ENCODE data around the gene SERPING1.

Gene SERPING1

GRCh38 chr11:57638811-57639320 is 41.4 kb downstream of the SERPING1 start:
- Histone ChIP-seq H3K79me2 (ENCODE audit: low read length) (no peaks in the 10 kb centered on the region), H3K9ac (ENCODE audit: low read length) (peak overlapping the region; percentile 67; the same call in 1 of the 2 replicates), H3K27ac (ENCODE audit: low read length) (no peak overlapping the region), H2AFZ (ENCODE audit: low read length) (peak overlapping the region; percentile 97), H3K27me3 (replicated peaks; ENCODE audit: insufficient read depth, low read length) (no peaks in the 10 kb centered on the region), H3K36me3 (replicated peaks; ENCODE audit: insufficient read depth, low read length) (no peaks in the 10 kb centered on the region), H3K9me3 (replicated peaks; ENCODE audit: insufficient read depth, low read length) (no peaks in the 10 kb centered on the region), H3K4me1 (ENCODE audit: low read length) (peaks cover 3% of the 10 kb centered on the region; the same call in 1 of the 2 replicates), H3K4me3 (ENCODE audit: low read length) (peak overlapping the region; percentile 83), H3K4me2 (ENCODE audit: low read depth, low read length) (peak overlapping the region; percentile 98), H4K20me1 (ENCODE audit: insufficient read depth, low read length) (no peaks in the 10 kb centered on the region), H3K9me2 (replicated peaks; ENCODE audit: insufficient read depth, low read length) (no peaks in the 10 kb centered on the region), H3F3A (ENCODE audit: insufficient read depth, low read length) (peaks cover 5% of the 10 kb centered on the region; the same call in 1 of the 2 replicates)
- TF ChIP-seq EZH2 (optimal IDR thresholded peaks at IDR 0.05; ENCODE audit: low read depth, low read length) (no peak), EZH2phosphoT487 (IDR thresholded peaks at IDR 0.05; ENCODE audit: low read length) (no peak), CTCF (IDR thresholded peaks at IDR 0.05; ENCODE audit: low read length) (no peak)
- no peak for DNase-seq

- no peak for DNase-seq
- Histone ChIP-seq H3K36me3 (replicated peaks; ENCODE audit: insufficient read depth, low read length) (no peaks in the 10 kb centered on the region), H4K20me1 (ENCODE audit: insufficient read depth, low read length) (no peaks in the 10 kb centered on the region), H3K4me2 (ENCODE audit: low read depth, low read length) (no peak overlapping the region), H3K9me3 (replicated peaks; ENCODE audit: insufficient read depth, low read length) (no peaks in the 10 kb centered on the region), H3K4me1 (ENCODE audit: low read length) (peaks cover 3% of the 10 kb centered on the region; the same call in 1 of the 2 replicates), H3K9ac (ENCODE audit: low read length) (no peak overlapping the region), H3K4me3 (ENCODE audit: low read length) (no peak overlapping the region), H3K9me2 (replicated peaks; ENCODE audit: insufficient read depth, low read length) (no peaks in the 10 kb centered on the region), H3K79me2 (ENCODE audit: low read length) (no peaks in the 10 kb centered on the region), H2AFZ (ENCODE audit: low read length) (no peak overlapping the region), H3F3A (ENCODE audit: insufficient read depth, low read length) (peaks cover 5% of the 10 kb centered on the region; the same call in 1 of the 2 replicates), H3K27me3 (replicated peaks; ENCODE audit: insufficient read depth, low read length) (no peaks in the 10 kb centered on the region), H3K27ac (ENCODE audit: low read length) (no peak overlapping the region)
- TF ChIP-seq CTCF (IDR thresholded peaks at IDR 0.05; ENCODE audit: low read length) (no peak), EZH2phosphoT487 (IDR thresholded peaks at IDR 0.05; ENCODE audit: low read length) (no peak), EZH2 (optimal IDR thresholded peaks at IDR 0.05; ENCODE audit: low read depth, low read length) (no peak)
These were observed 42.0 kb downstream of the SERPING1 start for GRCh38 chr11:57639321-57640067.

GRCh38 chr11:57640068-57640800 is 42.7 kb downstream of the SERPING1 start:
- no peak overlapping the region for H3K9ac ChIP-seq (ENCODE audit: low read length)
- H3K27ac ChIP-seq (ENCODE audit: low read length): no peak overlapping the region
- no peak for DNase-seq
- H3K4me2 ChIP-seq (ENCODE audit: low read depth, low read length): no peak overlapping the region
- H3K9me3 ChIP-seq (replicated peaks; ENCODE audit: insufficient read depth, low read length): no peaks in the 10 kb centered on the region
- H3K79me2 ChIP-seq (ENCODE audit: low read length): no peaks in the 10 kb centered on the region
- no peaks in the 10 kb centered on the region for H3K27me3 ChIP-seq (replicated peaks; ENCODE audit: insufficient read depth, low read length)
- TF ChIP-seq CTCF (IDR thresholded peaks at IDR 0.05; ENCODE audit: low read length): no peak
- no peak for TF ChIP-seq EZH2phosphoT487 (IDR thresholded peaks at IDR 0.05; ENCODE audit: low read length)
- no peak for TF ChIP-seq EZH2 (optimal IDR thresholded peaks at IDR 0.05; ENCODE audit: low read depth, low read length)
- no peaks in the 10 kb centered on the region for H4K20me1 ChIP-seq (ENCODE audit: insufficient read depth, low read length)
- peaks cover 3% of the 10 kb centered on the region; the same call in 1 of the 2 replicates for H3K4me1 ChIP-seq (ENCODE audit: low read length)
- no peaks in the 10 kb centered on the region for H3K9me2 ChIP-seq (replicated peaks; ENCODE audit: insufficient read depth, low read length)
- H2AFZ ChIP-seq (ENCODE audit: low read length): no peak overlapping the region
- H3F3A ChIP-seq (ENCODE audit: insufficient read depth, low read length): peaks cover 5% of the 10 kb centered on the region; the same call in 1 of the 2 replicates
- no peak overlapping the region for H3K4me3 ChIP-seq (ENCODE audit: low read length)
- no peaks in the 10 kb centered on the region for H3K36me3 ChIP-seq (replicated peaks; ENCODE audit: insufficient read depth, low read length)

Measured in MM.1S (cell line).